GM21423 (cell line): ENCODE results near the gene ARHGEF2.
"Not testable (repeated sequence)": the region's sequence is repeated elsewhere in the genome, so short reads cannot be mapped to it uniquely, and the experiment has no call there.

Experiments
- ATAC-seq: cut with Tn5 transposase; IDR thresholded peaks from one replicate; pipeline ENCODE4 v1.9.1; 2021; ENCODE audit warnings: mild to moderate bottlenecking, moderate library complexity; ENCODE audit not compliant: unreplicated experiment

Gene ARHGEF2

GRCh38 chr1:155946633-155947219, 31.6 kb downstream of the ARHGEF2 start:
- ATAC-seq: peak; percentile 8

- ATAC-seq: no peak
Observed at GRCh38 chr1:155944444-155944799, 33.9 kb downstream of the ARHGEF2 start.

DNA sequence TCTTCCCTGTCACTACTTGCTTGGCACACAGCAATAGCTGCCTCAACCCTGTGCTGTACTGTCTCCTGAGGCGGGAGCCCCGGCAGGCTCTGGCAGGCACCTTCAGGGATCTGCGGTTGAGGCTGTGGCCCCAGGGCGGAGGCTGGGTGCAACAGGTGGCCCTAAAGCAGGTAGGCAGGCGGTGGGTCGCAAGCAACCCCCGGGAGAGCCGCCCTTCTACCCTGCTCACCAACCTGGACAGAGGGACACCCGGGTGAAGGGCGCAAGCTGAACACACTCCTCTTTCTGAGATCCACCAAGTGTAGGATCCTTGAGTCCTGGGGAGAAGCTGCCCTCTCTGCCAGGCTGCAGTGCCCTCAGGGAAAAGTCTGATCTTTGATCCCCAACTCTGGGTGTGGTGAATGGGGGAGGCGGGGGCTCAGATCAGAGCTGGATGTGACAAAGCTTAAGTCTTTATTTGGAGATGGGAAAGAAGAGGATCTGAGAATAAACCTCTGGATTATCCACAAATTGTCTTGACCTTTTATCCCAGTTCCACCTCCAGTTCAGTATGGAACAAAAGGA, 35.7 kb downstream of the ARHGEF2 start:
- ATAC-seq: no peak

DNA sequence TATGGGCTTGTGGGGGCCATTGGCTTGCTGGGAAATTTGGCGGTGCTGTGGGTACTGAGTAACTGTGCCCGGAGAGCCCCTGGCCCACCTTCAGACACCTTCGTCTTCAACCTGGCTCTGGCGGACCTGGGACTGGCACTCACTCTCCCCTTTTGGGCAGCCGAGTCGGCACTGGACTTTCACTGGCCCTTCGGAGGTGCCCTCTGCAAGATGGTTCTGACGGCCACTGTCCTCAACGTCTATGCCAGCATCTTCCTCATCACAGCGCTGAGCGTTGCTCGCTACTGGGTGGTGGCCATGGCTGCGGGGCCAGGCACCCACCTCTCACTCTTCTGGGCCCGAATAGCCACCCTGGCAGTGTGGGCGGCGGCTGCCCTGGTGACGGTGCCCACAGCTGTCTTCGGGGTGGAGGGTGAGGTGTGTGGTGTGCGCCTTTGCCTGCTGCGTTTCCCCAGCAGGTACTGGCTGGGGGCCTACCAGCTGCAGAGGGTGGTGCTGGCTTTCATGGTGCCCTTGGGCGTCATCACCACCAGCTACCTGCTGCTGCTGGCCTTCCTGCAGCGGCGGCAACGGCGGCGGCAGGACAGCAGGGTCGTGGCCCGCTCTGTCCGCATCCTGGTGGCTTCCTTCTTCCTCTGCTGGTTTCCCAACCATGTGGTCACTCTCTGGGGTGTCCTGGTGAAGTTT, 36.4 kb downstream of the ARHGEF2 start:
- no peak for ATAC-seq

DNA sequence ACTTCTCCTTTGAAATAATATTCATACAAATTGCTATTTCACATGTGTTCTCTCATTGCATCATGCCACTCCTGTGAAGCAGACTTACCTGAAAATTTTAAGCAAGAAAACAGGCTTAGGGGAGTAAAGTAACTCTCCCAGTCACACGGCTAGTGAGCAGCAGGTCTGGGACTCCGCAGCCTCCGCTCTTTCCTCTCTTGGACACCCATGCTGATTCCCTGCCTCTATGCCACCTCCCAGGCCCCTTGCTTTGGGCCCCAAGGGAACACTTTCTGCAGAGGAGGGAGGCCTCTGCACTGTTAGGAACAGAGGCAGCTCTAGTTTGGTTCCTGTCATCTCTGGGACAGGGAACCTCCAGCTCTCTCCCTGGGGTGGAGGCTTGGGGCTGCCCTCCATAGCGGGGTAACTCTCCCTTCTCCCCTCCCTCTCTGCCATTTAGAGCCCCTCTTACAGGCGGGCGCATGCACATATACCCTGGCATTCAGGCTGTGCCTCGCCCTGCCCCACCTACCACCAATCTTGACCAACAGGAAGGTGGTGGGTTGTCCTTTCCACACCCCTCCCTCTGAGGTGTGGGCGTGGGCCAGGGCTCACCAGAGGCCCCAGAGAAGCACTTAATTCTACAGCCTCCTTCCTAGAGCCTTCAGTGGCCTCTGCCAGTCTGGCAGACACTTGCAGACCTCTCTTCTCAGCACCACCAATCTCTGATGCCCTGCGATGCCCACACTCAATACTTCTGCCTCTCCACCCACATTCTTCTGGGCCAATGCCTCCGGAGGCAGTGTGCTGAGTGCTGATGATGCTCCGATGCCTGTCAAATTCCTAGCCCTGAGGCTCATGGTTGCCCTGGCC, 37.1 kb downstream of the ARHGEF2 start, which contains the start of gene RXFP4:
TSS of gene RXFP4 (plus strand) at position 646 of the 852 bp plus-strand sequence. CDS start at position 718, 72 bp downstream.
- no peak for ATAC-seq

DNA sequence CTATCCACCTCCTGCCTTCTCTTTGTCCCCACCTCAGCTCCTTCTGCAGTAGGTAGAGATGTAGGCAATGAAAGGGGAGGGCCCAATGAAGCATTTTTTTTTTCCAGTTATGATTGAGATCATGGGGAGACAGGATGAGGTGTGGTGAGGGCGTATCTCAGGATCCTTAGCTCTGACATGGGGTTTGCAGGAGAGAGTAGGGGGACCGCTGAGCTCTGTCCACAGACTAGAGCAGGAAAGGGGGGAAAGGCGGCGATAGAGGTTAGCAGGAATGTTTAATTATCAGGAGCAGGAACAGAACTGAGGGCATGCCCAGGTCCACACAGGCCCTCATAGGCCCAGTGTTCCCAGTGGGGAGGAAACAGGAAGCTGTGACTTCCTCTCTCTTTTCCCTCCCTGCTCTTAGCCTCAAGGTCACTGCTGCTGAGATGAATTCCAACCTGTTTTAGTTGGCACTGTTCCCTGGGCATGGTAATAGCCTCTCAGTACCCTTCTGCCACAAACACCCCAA, 37.8 kb downstream of the ARHGEF2 start:
- ATAC-seq: no peak

GRCh38 chr1:155938220-155938627, 40.1 kb downstream of the ARHGEF2 start:
- no peak for ATAC-seq

DNA sequence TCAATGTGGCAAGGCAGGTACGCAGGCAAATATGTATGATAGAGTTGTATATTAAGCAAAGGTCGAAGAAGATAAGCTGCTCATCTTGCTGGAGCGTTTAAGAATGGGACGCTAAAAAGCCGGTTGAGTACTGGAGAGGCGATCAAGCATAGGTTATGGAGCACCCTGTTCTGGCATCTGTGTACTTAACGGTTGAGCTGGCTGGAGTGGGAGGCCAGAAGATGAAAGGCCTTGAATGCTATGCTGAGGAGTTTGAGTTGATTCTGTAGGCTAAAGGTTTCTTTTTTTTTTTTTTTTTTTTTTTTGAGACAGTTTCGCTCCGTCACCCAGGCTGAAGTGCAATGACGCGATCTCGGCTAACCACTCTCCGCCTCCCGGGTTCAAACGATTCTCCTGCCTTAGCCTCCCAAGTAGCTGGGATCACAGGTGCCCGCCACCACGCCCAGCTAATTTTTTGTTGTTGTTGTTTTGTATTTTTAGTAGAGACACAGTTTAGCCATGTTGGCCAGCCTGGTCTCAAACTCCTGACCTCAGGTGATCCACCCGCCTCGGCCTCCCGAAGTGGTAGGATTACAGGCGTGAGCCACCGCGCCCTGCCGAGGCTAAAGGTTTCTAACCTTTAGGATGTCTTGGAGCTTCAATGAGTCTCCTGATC, 43.3 kb downstream of the ARHGEF2 start:
- no peak for ATAC-seq

- ATAC-seq: peak; percentile 90
Observed at GRCh38 chr1:155934097-155934935, 44.0 kb downstream of the ARHGEF2 start, which contains the start of gene KHDC4. KHDC4 (minus strand) TSS chr1:155934413; CDS start chr1:155934373, 40 bp downstream.

- ATAC-seq: no peak
Observed at GRCh38 chr1:155933591-155934096, 44.7 kb downstream of the ARHGEF2 start.

DNA sequence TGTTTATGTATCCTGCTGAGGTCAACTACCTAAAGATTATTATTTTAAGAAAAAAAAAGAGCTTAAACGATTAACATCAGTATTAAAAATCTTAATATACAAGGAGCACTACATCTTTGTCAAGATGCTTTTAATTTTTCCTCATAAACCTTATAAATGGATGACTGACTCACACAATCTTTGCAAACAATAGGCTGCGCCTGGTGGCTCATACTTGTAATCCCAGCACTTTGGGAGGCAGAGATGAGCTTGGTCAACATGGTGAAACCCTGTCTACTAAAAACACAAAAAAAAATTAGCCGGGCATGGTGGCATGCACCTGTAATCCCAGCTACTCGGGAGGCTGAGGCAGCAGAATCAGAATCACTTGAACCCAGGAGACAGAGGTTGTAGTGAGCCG, 45.9 kb downstream of the ARHGEF2 start:
- ATAC-seq: no peak

- ATAC-seq: no peak
Observed at GRCh38 chr1:155932081-155932480, 46.3 kb downstream of the ARHGEF2 start.

DNA sequence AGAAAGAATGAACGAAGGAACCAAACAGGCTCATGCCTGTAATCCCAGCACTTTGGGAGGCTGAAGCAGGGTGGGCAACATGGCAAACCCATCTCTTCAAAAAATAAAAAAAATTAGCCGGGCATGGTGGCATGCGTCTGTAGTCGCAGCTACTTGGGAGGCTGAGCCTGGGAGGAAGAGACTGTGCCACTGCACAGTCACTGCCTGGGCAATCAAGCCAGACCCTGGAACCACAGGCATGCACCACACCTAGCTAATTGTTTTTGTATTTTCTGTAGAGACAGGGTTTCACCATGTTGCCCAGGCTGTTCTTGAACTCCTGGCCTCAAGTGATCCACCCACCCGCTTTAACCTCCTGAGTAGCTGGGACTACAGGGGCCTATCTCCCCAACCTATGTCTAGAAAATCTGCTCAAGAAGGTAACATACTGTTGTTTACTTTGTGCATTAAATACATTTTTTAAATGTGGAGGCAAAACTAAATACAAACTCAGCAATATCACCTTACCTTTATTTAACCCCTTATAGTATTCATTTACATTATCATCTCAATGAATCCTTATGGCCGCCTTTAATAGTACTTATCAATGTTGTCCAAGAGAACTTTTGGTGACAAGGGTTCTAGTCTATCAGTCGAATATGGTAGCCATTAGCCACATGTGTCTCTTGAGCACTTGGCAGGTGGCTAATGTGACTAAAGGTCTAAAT, 46.9 kb downstream of the ARHGEF2 start:
- ATAC-seq: no peak

GRCh38 chr1:155930725-155931124, 47.6 kb downstream of the ARHGEF2 start:
- ATAC-seq: not testable (repeated sequence)

GRCh38 chr1:155929057-155929456, 49.3 kb downstream of the ARHGEF2 start:
- no peak for ATAC-seq

DNA sequence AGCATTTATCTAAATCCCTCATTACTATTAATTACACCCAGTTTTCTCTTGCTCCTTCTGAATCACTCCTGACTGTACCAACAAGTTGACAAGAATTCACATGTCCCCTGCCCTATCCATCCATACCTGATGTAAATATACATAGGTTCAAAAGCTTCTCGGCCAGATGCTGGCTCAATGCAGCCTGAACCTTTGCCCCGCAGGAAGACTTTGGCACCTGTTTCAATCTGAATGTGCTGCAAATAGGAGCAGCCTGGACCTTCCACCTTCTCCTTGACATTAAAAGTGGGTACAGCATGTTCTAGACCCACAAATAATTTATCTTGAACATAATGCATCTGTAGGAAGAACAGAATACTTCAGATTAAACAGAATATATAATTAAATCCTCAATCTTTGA, 52.8 kb downstream of the ARHGEF2 start:
- ATAC-seq: no peak

DNA sequence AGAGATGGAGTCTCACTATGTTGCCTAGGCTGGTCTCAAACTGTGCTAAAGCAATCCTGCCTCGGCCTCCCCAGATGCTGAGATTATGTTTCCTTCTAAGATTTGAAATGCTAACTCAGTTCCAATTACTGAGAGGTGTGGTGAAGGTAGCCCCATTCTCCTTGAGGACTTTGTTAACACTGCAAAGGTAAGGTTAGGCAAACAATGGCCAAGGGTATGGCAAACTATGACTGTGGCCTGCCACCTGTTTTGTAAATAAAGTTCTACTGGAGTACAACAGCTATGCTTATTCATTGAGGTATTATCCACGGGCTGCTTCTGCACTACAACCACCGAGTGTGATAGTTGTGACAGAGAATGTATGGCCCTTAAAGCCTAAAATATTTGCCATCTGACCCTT, 57.6 kb downstream of the ARHGEF2 start:
- no peak for ATAC-seq

- no peak for ATAC-seq
Observed at GRCh38 chr1:155919801-155920200, 58.5 kb downstream of the ARHGEF2 start.

DNA sequence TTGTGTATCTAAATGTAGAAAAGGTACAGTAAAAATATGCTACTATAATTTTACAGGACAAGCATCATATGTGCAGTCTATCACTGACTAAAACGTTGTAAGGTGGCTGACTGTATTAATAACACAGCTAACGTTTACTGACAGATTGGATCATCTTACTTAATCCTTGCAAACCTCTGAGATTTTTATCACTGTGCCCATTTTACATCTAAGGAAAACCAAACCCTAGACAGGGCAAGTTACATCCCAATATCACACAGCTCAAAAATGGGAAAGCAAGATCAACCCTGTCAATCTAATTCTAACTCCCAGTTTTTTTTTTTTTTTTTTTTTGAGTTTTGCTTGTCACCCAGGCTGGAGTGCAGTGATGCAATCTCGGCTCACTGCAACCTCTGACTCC, 59.7 kb downstream of the ARHGEF2 start:
- ATAC-seq: no peak
